ENCODE measurements around the gene PDK2. TPM values are rescaled to one million over a fixed set of nuclear protein-coding genes. Genes with fewer than 3 reads are reported as not detected.
A peak's percentile ranks its signal among the peaks of the same experiment; 100 is the strongest.

Gene PDK2
- total and polyA plus RNA-seq, 3 experiments from 2014 or later: 19.5 to 41.2 (median 22.4) TPM

DNA sequence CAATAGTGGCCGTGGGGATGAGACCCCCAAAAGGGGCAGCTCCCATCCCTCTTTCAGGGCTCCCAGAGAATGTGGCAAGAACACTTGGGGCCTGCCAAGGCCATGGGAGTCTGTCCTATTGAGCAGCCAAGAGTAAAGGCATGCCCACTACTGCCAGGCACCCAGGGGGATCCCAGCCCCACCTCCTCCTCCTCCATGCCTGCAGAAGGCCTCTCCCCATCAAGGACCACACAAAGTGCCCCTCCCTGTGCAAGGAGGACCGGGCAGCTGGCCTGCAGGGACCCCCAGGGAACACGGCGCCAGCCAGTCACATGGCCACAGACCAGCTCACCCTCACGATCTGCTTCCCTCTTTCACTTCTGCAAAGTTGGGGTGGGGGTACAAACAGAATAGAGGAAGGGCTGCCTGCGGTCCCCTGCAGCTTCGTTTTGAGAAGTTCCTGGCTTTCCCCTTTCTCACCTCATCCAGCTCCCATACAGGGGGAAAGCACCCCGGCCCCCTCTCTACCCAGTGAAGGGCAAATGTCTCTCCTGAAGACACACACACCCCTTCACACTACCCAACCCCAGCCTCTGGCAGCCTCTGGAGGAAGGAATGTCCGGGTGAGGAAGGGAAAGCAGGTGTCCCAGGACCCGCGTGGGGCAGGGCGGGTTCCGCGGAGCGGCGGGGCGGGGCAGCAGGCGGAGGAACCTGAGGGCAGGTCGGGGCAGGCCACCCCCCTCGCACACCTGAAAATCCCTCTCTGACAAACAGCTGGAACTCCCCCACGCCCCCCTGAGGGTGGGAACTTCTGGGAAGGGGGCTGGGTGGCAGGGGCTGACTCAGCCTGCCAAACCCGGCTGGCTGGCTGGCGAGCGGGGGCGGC is 53.3 kb downstream of the PDK2 start:
- peak overlapping the region; percentile 48 to 96 (median 92) for H3K27ac Mint-ChIP-seq
- H3K4me3 Mint-ChIP-seq: peak overlapping the region; percentile 90 to 100 (median 96)
- Histone ChIP-seq H3K4me1 (ENCODE audit: insufficient read depth, low read length) (peaks cover 68% of the 10 kb centered on the region), H3K27me3 (ENCODE audit: insufficient read depth, low read length, poor library complexity, severe bottlenecking) (no peaks in the 10 kb centered on the region), H3K4me3 (ENCODE audit: low read length) (peak overlapping the region; percentile 83), H3K9me3 (ENCODE audit: low read length) (no peaks in the 10 kb centered on the region), H3K27ac (ENCODE audit: low read depth, low read length) (peak overlapping the region; percentile 68), H3K36me3 (ENCODE audit: insufficient read depth, low read length) (peaks cover 15% of the 10 kb centered on the region)
- H3K4me1 Mint-ChIP-seq: peaks cover 40 to 69% (median 57%) of the 10 kb centered on the region in 3 donors
- H3K36me3 Mint-ChIP-seq: peaks cover 0 to 37% (median 7%) of the 10 kb centered on the region in 3 donors
- DNase-seq: peak; percentile 54 to 78 (median 64)
- peaks cover 0 to 3% of the 10 kb centered on the region in 2 donors for H3K27me3 Mint-ChIP-seq
- POLR2A ChIA-PET: interaction anchor here (1.1 to 1.9 kb wide), 3 partner anchors 8 to 13 kb away, joined by 3 to 8 read pairs (median 5); no protein-coding TSS in a partner anchor
- CTCF ChIA-PET: interaction anchor here (1.0 to 3.3 kb wide), 6 partner anchors 9 to 54 kb away, joined by 3 to 28 read pairs (median 6); no protein-coding TSS in a partner anchor
- no peaks in the 10 kb centered on the region for H3K9me3 Mint-ChIP-seq

DNA sequence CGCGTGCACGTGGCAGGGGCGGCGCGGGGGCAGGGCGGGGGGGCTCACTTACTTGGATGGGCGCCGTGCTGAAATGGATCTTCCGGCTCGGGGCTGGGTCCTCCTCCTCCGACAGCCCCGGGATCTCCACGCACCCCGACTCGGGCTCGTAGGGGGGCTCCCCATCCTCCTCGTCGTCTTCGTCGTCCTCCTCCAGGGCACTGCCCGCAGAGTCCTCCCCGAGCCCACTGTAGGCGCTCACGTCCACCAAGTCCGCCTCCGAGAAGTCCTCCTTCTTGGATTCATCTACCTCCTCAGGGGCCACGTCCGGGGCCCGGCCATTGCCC is 53.9 kb downstream of the PDK2 start:
- Histone ChIP-seq H3K36me3 (ENCODE audit: insufficient read depth, low read length) (peaks cover 11% of the 10 kb centered on the region), H3K9me3 (ENCODE audit: low read length) (no peaks in the 10 kb centered on the region), H3K27me3 (ENCODE audit: insufficient read depth, low read length, poor library complexity, severe bottlenecking) (no peaks in the 10 kb centered on the region), H3K4me1 (ENCODE audit: insufficient read depth, low read length) (peaks cover 64% of the 10 kb centered on the region), H3K27ac (ENCODE audit: low read depth, low read length) (peak overlapping the region; percentile 79), H3K4me3 (ENCODE audit: low read length) (peak overlapping the region; percentile 64)
- DNase-seq: no peak
- ChIA-PET POLR2A (interaction anchor here (1.1 to 2.0 kb wide), 3 partner anchors 8 to 13 kb away, joined by 3 to 8 read pairs (median 5); no protein-coding TSS in a partner anchor), CTCF (interaction anchor here (1.2 to 6.1 kb wide), 6 partner anchors 8 to 62 kb away, joined by 5 to 56 read pairs (median 17); no protein-coding TSS in a partner anchor)
- Mint-ChIP-seq H3K27me3 (peaks cover 0 to 3% of the 10 kb centered on the region in 2 donors), H3K36me3 (peaks cover 0 to 31% (median 7%) of the 10 kb centered on the region in 3 donors), H3K4me1 (peaks cover 34 to 64% (median 51%) of the 10 kb centered on the region in 3 donors), H3K9me3 (no peaks in the 10 kb centered on the region), H3K27ac (peak overlapping the region; percentile 72 to 95 (median 80)), H3K4me3 (peak overlapping the region; percentile 90 to 100 (median 96))

DNA sequence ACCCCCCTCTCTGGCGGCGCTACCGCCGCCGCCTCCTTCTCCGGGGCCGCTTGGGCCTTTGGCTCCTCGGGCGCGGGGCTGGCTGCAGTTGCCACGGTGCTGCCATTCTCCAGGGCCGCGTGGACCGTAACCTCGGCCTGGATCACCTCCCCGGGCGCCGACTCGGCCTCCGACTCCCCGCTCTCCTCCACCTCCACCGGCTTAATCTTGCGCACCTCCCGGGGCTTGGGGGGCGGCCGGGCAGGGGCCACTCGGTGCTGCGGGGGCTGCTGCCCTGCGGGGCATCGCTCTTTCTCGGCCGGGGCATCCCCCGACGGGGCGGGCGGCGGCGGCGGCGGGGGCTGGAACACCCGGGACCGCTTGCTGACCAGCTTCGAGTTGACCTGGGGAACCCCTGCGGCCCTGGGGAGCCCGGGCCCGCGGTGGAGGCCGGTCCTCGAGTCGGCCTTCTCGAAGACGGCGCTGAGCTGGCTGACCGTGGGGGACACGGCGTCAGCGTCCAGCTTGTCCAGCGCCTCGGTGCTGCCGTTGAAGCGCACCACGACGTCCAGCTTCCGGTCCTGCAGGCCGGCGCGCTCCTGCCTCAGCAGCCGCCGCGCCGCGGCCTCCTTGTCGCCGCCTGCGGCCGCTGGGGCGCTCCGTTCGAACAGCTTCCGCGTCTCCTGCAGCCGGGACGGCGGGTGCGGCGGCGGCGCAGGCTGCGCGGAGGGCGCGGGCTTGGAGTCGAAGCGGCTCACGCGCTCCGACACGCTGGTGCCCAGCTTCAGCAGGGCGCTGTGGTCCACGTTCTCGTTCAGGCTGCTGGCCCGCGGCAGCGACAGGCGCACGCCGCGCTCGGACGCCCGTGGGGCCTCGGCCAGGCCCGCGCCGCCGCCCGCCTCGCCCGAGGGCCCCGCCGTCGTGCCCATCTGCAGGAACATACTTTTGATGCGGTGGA is 54.5 kb downstream of the PDK2 start:
- H3K4me3 Mint-ChIP-seq: peak overlapping the region; percentile 90 to 100 (median 96)
- peaks cover 31 to 57% (median 44%) of the 10 kb centered on the region in 3 donors for H3K4me1 Mint-ChIP-seq
- ChIA-PET CTCF (interaction anchor here (0.7 to 6.1 kb wide), 7 partner anchors 9 to 62 kb away, joined by 3 to 56 read pairs (median 5); no protein-coding TSS in a partner anchor), POLR2A (interaction anchor here (0.7 to 2.0 kb wide), 4 partner anchors 9 to 20 kb away, joined by 4 to 8 read pairs (median 4); no protein-coding TSS in a partner anchor)
- Histone ChIP-seq H3K9me3 (ENCODE audit: low read length) (no peaks in the 10 kb centered on the region), H3K4me3 (ENCODE audit: low read length) (peak overlapping the region; percentile 70), H3K27ac (ENCODE audit: low read depth, low read length) (peak overlapping the region; percentile 79), H3K36me3 (ENCODE audit: insufficient read depth, low read length) (peaks cover 5% of the 10 kb centered on the region), H3K27me3 (ENCODE audit: insufficient read depth, low read length, poor library complexity, severe bottlenecking) (no peaks in the 10 kb centered on the region), H3K4me1 (ENCODE audit: insufficient read depth, low read length) (peaks cover 65% of the 10 kb centered on the region)
- peaks cover 0 to 25% (median under 1%) of the 10 kb centered on the region in 3 donors for H3K36me3 Mint-ChIP-seq
- peaks cover 0 to 3% of the 10 kb centered on the region in 2 donors for H3K27me3 Mint-ChIP-seq
- H3K9me3 Mint-ChIP-seq: no peaks in the 10 kb centered on the region
- DNase-seq: peak; percentile 48 to 73 (median 57)
- H3K27ac Mint-ChIP-seq: peak overlapping the region; percentile 50 to 95 (median 76)

DNA sequence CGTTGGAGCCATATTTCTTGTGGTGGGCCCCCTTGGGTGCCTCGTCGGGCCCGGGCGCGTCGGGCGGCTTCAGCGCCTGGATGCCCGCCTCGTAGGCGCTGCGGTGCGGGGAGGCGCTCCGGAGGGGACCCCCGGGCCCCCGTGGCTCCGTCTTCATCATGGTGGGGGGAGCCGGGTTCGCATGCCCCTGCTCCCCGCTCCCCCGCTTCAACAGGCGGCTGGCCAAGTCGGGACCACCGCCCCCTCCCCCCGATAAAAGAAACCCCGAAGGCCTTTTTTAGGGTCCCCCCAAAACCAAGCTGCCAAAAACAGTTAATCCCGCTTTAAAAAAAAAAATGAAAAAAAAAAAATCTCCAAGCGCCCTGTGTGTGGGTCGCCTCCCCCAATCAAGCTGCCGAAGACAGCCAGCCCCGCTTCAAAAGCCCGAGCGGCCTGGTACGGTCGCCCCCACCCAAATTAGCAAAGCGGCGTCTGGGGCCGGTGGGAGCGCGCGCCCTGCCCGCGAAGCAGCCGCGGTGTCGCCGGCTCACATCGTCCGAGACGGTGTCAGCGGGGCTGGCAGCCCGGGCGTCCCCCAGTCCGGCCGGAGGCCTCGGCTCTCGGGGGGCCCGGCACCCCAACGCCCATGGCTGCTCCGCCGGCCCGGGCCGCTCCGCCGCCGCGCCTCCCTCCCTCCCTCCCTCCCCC is 55.3 kb downstream of the PDK2 start, which contains the start of gene PPP1R9B:
PPP1R9B (minus strand) TSS at position 324 of the 687 bp plus-strand sequence; CDS start at position 160, 164 bp downstream.
- H3K27me3 ChIP-seq (ENCODE audit: insufficient read depth, low read length, poor library complexity, severe bottlenecking): no peaks in the 10 kb centered on the region
- H3K9me3 ChIP-seq (ENCODE audit: low read length): no peaks in the 10 kb centered on the region
- Mint-ChIP-seq H3K36me3 (peaks cover 0 to 16% (median 0%) of the 10 kb centered on the region in 3 donors), H3K27me3 (peaks cover 0 to 3% of the 10 kb centered on the region in 2 donors), H3K4me1 (peaks cover 32 to 49% (median 40%) of the 10 kb centered on the region in 3 donors), H3K9me3 (no peaks in the 10 kb centered on the region), H3K27ac (peak within 1 kb of the TSS; percentile 75 to 99 (median 94)), H3K4me3 (peak within 1 kb of the TSS; percentile 90 to 100 (median 96))
- POLR2A ChIA-PET: interaction anchor here (0.7 to 2.0 kb wide), 5 partner anchors 10 to 19 kb away, joined by 4 to 8 read pairs (median 5); no protein-coding TSS in a partner anchor
- CTCF ChIA-PET: interaction anchor here (0.6 to 6.1 kb wide), 8 partner anchors 10 to 215 kb away, joined by 3 to 56 read pairs (median 6); partner anchors contain the start of gene PDK2
- H3K4me3 ChIP-seq (ENCODE audit: low read length): peak within 1 kb of the TSS; percentile 80
- peak within 1 kb of the TSS; percentile 79 for H3K27ac ChIP-seq (ENCODE audit: low read depth, low read length)
- no peaks in the 10 kb centered on the region for H3K36me3 ChIP-seq (ENCODE audit: insufficient read depth, low read length)
- DNase-seq: no peak
- peaks cover 61% of the 10 kb centered on the region for H3K4me1 ChIP-seq (ENCODE audit: insufficient read depth, low read length)

DNA sequence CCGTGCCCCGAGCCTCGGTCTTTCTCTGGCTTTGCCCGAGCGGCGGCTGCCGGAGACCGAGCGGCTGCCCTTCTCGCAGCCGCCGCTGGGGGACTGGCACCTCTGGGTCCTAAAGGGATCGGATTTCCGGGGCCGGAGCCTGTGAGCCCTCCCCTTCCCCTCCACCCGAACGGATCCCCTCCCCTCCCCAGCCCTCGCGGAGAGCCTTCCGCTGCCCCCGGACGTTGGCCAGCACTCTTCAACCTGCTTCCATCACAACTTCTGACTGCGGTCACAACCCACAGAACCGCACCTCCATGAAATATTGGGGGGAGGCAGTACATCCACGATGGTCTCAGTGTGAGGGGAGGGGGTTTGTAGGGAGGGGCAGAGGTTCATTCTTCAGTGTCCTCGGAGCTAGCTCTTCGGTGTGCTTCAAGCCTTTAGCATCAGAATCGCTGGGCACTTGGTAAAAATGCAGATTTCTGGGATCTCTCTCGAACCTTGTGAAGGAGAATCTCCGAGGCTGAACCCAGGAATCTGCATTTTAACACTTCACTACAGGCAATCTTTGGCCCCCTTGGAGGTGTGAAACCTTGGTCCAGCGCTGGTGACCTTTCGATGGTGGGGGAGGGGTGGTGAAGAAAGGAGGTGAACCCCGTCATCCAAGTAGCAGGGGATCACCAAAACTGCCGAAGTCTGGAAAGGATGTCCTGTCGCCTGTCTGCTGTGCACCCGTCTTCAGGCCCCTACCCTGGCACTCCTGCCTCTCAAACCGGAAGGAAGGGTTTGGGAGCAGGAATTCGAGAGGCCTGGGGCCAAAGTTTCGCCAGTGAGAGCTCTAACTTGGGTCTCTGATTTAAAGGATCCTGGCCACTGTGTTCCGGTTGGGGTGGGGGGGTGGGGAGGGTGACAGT is 56.1 kb downstream of the PDK2 start:
- Histone ChIP-seq H3K4me1 (ENCODE audit: insufficient read depth, low read length) (peaks cover 53% of the 10 kb centered on the region), H3K27ac (ENCODE audit: low read depth, low read length) (peak overlapping the region; percentile 79), H3K36me3 (ENCODE audit: insufficient read depth, low read length) (no peaks in the 10 kb centered on the region), H3K27me3 (ENCODE audit: insufficient read depth, low read length, poor library complexity, severe bottlenecking) (no peaks in the 10 kb centered on the region), H3K4me3 (ENCODE audit: low read length) (peak overlapping the region; percentile 80), H3K9me3 (ENCODE audit: low read length) (no peaks in the 10 kb centered on the region)
- peak; percentile 80 to 89 (median 83) for DNase-seq
- Mint-ChIP-seq H3K4me3 (peak overlapping the region; percentile 86 to 100 (median 90)), H3K36me3 (peaks cover 0 to 13% (median 0%) of the 10 kb centered on the region in 3 donors), H3K27me3 (peaks cover 0 to 3% of the 10 kb centered on the region in 2 donors), H3K4me1 (peaks cover 27 to 41% (median 34%) of the 10 kb centered on the region in 3 donors), H3K27ac (peak overlapping the region; percentile 75 to 99 (median 94)), H3K9me3 (no peaks in the 10 kb centered on the region)
- POLR2A ChIA-PET: interaction anchor here (0.7 to 2.0 kb wide), 10 partner anchors 10 to 804 kb away, joined by 3 to 8 read pairs (median 4); partner anchors contain the start of genes PDK2 and SAMD14
- CTCF ChIA-PET: interaction anchor here (0.6 to 6.1 kb wide), 11 partner anchors 10 to 214 kb away, joined by 3 to 56 read pairs (median 5); partner anchors contain the start of genes PDK2 and SGCA

DNA sequence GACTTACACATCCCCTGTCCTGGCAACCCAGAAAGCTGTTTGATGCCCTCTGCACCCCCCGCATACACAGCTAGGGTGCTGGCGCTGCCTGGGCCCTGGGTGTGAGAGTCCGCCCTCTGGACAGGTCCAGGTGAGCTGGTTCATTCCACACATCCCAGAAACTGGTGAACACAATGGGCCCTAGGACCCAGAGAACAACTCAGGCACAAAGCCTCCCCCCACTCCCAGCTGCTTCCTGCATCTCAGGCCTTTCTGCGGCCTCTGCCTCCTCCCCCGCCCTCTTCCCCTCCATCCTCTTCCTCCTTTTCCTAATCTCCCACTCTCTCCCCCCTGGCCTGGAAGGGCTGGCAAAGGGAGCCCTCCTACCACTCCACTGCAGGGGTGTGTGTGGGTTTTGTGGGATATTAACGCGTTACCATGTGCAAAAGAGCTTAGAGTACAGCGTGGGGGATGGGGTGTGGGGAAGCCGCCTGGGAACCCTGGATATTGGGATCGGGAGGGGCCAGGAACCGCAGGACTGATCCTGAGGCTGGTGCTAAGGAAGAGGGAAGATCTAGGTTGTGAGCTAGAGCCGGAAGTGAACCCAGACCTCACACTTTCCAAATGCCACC is 56.9 kb downstream of the PDK2 start:
- POLR2A ChIA-PET: interaction anchor here (0.6 to 1.7 kb wide), 8 partner anchors 9 to 805 kb away, joined by 3 to 6 read pairs (median 4); partner anchors contain the start of genes PDK2 and SAMD14
- Mint-ChIP-seq H3K4me1 (peaks cover 20 to 34% (median 27%) of the 10 kb centered on the region in 3 donors), H3K36me3 (peaks cover 0 to 9% (median 0%) of the 10 kb centered on the region in 3 donors), H3K4me3 (peak overlapping the region; percentile 86 to 100 (median 90)), H3K9me3 (no peaks in the 10 kb centered on the region), H3K27ac (peak overlapping the region; percentile 75 to 99 (median 93)), H3K27me3 (peaks cover 0 to 3% of the 10 kb centered on the region in 2 donors)
- CTCF ChIA-PET: interaction anchor here (0.7 to 6.1 kb wide), 13 partner anchors 9 to 202 kb away, joined by 3 to 56 read pairs (median 4); partner anchors contain the start of genes PDK2 and SGCA
- Histone ChIP-seq H3K4me3 (ENCODE audit: low read length) (peak overlapping the region; percentile 80), H3K4me1 (ENCODE audit: insufficient read depth, low read length) (peaks cover 46% of the 10 kb centered on the region), H3K27ac (ENCODE audit: low read depth, low read length) (peak overlapping the region; percentile 40), H3K36me3 (ENCODE audit: insufficient read depth, low read length) (no peaks in the 10 kb centered on the region), H3K27me3 (ENCODE audit: insufficient read depth, low read length, poor library complexity, severe bottlenecking) (no peaks in the 10 kb centered on the region), H3K9me3 (ENCODE audit: low read length) (no peaks in the 10 kb centered on the region)
- peak in 3 of 5 donors; percentile 59 to 75 (median 61) for DNase-seq
